Ishikawa (cell line): Measurements from ENCODE around the gene EYA4.

ENCODE experiments used
- CEBPB ChIP-seq: IDR thresholded peaks from 2 replicates; pipeline ENCODE4 v1.6.1; 2012
- CREB1 ChIP-seq: IDR thresholded peaks from 2 replicates; pipeline ENCODE4 v1.6.1; 2012; ENCODE audit warnings: low read depth
- EGR1 ChIP-seq: IDR thresholded peaks from 2 replicates; pipeline ENCODE4 v1.6.1; 2012
- EP300 ChIP-seq: IDR thresholded peaks from 2 replicates; pipeline ENCODE4 v1.6.1; 2012; ENCODE audit warnings: borderline replicate concordance
- MAX ChIP-seq: IDR thresholded peaks from 2 replicates; pipeline ENCODE4 v1.6.1; 2012
- NFIC ChIP-seq: IDR thresholded peaks from 2 replicates; pipeline ENCODE4 v1.6.1; 2012
- RAD21 ChIP-seq: IDR thresholded peaks from 2 replicates; pipeline ENCODE4 v1.6.1; 2012; ENCODE audit warnings: low read depth
- TCF12 ChIP-seq: IDR thresholded peaks from 2 replicates; pipeline ENCODE4 v1.6.1; 2012; ENCODE audit warnings: low read depth
- USF1 ChIP-seq: IDR thresholded peaks from 2 replicates; pipeline ENCODE4 v1.6.1; 2012
- YY1 ChIP-seq: IDR thresholded peaks from 2 replicates; pipeline ENCODE4 v1.6.1; 2012; ENCODE audit warnings: low read depth
- TF ChIP-seq, protein P1 (sequence below): IDR thresholded peaks from 2 replicates; pipeline ENCODE4 v1.6.1; 2012; ENCODE audit warnings: low read depth, mild to moderate bottlenecking

DNA sequence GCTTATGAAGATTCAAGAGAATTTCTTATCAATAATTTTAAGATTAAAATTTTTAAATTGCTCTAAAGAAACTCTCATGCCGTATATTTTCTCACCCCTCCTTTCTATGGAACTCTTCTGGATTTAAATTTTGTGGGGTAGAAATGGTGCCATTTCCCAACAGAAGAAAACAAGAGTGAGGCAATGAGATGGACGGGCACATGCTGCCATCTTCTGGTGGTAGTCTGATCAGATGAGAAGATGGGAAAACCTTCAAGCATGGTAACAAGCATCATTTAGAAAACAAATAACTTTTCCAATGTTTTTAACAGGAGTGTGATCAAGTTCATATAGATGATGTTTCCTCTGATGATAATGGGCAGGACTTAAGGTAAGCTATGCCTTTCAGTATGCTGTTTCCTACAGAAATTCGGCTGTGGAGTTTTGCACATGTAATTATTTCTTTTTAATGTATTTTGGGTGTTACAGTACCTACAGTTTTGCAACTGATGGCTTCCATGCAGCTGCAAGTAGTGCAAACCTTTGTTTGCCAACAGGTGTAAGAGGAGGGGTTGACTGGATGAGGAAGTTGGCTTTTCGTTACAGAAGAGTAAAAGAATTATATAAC lies 271.4 kb downstream of the EYA4 start:
- TF ChIP-seq EP300 (no peak), RAD21 (peak; percentile 69), NFIC (no peak), MAX (no peak), EGR1 (no peak), YY1 (no peak), CREB1 (no peak), TCF12 (no peak), CEBPB (no peak), USF1 (no peak)
- TF ChIP-seq, protein P1, sequence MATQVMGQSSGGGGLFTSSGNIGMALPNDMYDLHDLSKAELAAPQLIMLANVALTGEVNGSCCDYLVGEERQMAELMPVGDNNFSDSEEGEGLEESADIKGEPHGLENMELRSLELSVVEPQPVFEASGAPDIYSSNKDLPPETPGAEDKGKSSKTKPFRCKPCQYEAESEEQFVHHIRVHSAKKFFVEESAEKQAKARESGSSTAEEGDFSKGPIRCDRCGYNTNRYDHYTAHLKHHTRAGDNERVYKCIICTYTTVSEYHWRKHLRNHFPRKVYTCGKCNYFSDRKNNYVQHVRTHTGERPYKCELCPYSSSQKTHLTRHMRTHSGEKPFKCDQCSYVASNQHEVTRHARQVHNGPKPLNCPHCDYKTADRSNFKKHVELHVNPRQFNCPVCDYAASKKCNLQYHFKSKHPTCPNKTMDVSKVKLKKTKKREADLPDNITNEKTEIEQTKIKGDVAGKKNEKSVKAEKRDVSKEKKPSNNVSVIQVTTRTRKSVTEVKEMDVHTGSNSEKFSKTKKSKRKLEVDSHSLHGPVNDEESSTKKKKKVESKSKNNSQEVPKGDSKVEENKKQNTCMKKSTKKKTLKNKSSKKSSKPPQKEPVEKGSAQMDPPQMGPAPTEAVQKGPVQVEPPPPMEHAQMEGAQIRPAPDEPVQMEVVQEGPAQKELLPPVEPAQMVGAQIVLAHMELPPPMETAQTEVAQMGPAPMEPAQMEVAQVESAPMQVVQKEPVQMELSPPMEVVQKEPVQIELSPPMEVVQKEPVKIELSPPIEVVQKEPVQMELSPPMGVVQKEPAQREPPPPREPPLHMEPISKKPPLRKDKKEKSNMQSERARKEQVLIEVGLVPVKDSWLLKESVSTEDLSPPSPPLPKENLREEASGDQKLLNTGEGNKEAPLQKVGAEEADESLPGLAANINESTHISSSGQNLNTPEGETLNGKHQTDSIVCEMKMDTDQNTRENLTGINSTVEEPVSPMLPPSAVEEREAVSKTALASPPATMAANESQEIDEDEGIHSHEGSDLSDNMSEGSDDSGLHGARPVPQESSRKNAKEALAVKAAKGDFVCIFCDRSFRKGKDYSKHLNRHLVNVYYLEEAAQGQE = no peak
